ENCODE results near the gene TEX19.
"Not testable (repeated sequence)": the region's sequence is repeated elsewhere in the genome, so short reads cannot be mapped to it uniquely, and the experiment has no call there.

Gene TEX19

DNA sequence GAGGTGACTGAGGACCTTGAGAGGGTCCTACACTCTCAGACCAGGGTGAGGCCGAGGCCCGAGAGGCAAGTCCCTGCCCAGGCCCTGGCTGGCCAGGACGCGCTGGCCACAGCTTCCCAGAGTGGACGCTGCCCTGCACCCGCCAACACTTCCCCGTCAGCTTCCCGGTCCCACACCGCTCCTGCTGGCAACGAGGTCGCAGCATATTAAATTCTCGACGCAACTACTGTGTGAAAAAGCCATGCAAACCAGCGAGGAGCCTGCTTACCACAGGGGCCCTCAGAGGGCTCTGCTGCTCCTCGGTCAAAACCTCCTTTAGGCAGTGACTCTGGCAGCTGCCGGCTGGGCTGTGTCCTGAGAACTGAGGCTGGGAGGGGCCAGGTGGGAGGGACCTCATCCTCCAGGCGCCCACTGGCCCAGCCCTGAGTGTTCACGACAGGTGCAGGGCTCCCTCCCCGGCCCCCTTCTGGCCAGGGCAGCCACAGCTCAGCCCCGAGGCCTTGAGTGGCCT lies 2.1 kb upstream of the TEX19 start:
- DNase-seq (ENCODE audit: low read depth): no peak
- TF ChIP-seq, protein P1, sequence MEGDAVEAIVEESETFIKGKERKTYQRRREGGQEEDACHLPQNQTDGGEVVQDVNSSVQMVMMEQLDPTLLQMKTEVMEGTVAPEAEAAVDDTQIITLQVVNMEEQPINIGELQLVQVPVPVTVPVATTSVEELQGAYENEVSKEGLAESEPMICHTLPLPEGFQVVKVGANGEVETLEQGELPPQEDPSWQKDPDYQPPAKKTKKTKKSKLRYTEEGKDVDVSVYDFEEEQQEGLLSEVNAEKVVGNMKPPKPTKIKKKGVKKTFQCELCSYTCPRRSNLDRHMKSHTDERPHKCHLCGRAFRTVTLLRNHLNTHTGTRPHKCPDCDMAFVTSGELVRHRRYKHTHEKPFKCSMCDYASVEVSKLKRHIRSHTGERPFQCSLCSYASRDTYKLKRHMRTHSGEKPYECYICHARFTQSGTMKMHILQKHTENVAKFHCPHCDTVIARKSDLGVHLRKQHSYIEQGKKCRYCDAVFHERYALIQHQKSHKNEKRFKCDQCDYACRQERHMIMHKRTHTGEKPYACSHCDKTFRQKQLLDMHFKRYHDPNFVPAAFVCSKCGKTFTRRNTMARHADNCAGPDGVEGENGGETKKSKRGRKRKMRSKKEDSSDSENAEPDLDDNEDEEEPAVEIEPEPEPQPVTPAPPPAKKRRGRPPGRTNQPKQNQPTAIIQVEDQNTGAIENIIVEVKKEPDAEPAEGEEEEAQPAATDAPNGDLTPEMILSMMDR (IDR thresholded peaks at IDR 0.05; ENCODE audit: control insufficient read depth, insufficient read depth, low read depth, low read length, missing control alignments): no peak

DNA sequence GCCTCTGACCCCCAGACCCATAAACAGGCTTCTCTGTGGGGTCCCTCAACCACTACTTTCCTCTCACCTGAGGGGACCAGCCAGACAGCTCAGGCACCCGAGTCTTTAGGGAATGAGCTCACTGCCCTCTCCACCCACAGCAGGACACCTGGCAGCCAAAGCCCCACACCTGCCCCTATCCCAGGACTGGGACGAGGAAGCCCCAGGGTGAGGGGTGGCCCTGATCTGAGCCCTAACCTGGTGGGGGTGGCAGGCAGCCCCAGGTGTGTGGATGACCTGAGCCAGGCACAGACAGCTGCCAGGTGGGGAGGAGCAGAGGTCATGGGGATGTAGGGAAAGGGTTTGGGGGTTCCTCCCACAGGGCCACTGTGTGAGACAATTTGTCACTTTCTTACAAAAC lies 1.7 kb upstream of the TEX19 start:
- DNase-seq (ENCODE audit: low read depth): no peak
- H3K4me3 ChIP-seq (ENCODE audit: control insufficient read depth, low read depth, low read length): no peak overlapping the region
- TF ChIP-seq, protein P1 (IDR thresholded peaks at IDR 0.05; ENCODE audit: control insufficient read depth, insufficient read depth, low read depth, low read length, missing control alignments): no peak

More for the DNA sequence above, 2.1 kb upstream of the TEX19 start:
- H3K4me3 ChIP-seq (ENCODE audit: control insufficient read depth, low read depth, low read length): no peak overlapping the region

DNA sequence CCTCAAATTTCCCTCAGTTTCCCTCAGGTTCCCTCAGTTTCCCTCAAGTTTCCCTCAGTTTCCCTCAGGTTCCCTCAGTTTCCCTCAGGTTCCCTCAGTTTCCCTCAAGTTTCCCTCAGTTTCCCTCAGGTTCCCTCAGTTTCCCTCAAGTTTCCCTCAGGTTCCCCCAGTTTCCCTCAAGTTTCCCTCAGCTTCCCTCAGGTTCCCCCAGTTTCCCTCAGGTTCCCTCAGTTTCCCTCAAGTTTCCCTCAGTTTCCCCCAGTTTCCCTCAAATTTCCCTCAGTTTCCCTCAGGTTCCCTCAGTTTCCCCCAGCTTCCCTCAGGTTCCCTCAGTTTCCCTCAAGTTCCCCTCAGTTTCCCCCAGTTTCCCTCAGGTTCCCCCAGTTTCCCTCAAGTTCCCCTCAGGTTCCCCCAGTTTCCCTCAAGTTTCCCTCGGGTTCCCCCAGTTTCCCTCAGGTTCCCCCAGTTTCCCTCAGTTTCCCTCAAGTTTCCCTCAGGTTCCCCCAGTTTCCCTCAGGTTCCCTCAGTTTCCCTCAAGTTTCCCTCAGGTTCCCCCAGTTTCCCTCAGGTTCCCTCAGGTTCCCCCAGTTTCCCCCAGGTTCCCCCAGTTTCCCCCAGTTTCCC lies 516 bp downstream of the TEX19 start:
- not testable (repeated sequence) for DNase-seq (ENCODE audit: low read depth); H3K4me3 ChIP-seq (ENCODE audit: control insufficient read depth, low read depth, low read length)

DNA sequence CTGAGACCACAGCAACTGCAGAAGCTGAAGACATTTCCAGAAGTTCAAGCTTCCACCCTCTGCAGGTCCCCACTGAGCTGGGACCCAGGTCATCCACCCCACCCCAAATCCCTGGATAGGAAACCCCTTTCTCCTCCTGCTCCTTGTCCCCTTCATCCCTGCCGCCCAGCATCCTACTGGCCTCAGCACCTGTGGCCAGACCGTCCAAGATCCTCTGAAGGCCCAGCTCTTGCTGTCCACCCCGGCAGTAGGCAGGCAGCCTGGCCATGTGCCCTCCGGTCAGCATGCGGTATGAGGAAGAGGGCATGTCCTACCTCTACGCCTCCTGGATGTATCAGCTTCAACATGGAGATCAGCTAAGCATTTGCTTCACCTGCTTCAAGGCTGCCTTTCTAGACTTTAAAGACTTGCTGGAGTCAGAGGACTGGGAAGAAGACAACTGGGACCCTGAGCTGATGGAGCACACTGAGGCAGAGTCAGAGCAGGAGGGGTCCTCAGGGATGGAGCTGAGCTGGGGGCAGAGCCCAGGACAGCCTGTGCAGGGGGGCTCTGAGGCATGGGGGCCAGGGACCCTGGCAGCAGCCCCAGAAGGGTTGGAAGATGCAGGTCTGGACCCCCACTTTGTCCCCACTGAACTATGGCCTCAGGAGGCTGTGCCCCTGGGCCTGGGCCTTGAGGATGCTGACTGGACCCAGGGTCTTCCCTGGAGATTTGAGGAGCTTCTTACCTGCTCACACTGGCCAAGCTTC lies 3.0 kb downstream of the TEX19 start:
- TF ChIP-seq, protein P1 (IDR thresholded peaks at IDR 0.05; ENCODE audit: control insufficient read depth, insufficient read depth, low read depth, low read length, missing control alignments): no peak
- no peak for DNase-seq (ENCODE audit: low read depth)
- H3K4me3 ChIP-seq (ENCODE audit: control insufficient read depth, low read depth, low read length): no peak overlapping the region

DNA sequence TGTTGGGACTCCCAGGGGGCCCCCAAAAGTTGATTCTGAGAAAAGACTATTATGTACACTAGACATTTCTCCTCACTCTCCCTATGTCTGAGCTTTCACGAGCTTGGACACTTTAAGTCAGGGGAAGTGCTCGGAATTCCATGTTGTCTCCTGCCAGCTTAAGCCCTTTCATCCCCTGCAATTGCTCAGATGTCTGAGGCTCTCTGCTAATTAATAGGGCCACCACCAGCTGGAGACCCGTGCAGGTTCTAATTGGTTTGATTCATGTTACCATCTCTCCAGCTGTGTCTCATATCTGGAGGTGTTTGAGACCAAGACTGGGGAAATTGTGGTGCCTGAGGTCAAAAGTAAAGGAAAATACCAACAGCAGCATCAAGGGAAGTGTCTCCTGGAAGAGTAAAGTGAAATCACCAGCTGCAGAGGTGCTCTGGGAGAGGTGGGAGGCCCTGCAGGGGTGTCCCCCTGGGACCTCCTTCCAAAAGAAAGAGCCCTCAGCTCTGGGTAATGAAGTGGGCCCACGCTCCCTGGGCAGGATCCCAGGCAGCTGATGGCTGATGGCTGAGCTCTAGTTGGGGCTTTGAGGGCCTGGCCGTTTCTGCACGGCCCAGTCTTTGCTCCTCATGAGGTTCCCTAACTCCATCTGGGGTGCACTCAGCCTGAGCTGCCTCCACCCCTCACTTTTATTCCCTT lies 6.7 kb downstream of the TEX19 start:
- TF ChIP-seq, protein P1 (IDR thresholded peaks at IDR 0.05; ENCODE audit: control insufficient read depth, insufficient read depth, low read depth, low read length, missing control alignments): no peak
- no peak overlapping the region for H3K4me3 ChIP-seq (ENCODE audit: control insufficient read depth, low read depth, low read length)
- DNase-seq (ENCODE audit: low read depth): no peak

DNA sequence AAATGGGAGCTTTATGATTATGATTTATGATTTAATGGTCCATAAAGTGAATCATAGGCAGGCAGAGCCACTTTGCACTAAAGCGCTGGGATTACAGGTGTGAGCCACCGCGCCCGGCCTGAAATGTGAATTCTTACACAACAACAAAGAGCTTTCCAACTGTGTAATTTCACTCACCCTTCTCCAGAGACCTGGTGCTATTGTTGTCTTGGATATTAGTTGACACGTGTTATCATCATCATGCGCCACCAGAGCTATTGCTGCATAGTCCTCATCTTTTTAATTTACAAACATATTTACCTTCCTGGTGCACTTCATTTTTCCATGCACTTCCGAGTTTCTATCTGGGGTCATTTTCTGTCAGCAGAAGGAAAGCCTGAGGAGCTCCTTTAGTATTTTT lies 7.7 kb downstream of the TEX19 start:
- no peak overlapping the region for H3K4me3 ChIP-seq (ENCODE audit: control insufficient read depth, low read depth, low read length)
- DNase-seq (ENCODE audit: low read depth): no peak

More for the DNA sequence above, 7.7 kb downstream of the TEX19 start:
- TF ChIP-seq, protein P1 (IDR thresholded peaks at IDR 0.05; ENCODE audit: control insufficient read depth, insufficient read depth, low read depth, low read length, missing control alignments): no peak
